Pancreas (tissue), 10 donors: Measurements from ENCODE around the gene CAMKMT. TPM values are rescaled to one million over a fixed set of nuclear protein-coding genes. Genes with fewer than 3 reads are reported as not detected.

Source experiments
- ATAC-seq, 4 donors: fragments of 200-7000 bp; cut with Tn5 transposase; one replicate each; pipeline versions ENCODE4 v1.8.0 to v1.9.1; 2020; ENCODE audit warnings: mild to moderate bottlenecking in 4 of 4, moderate library complexity in 4 of 4
- DNase-seq, 6 donors: peaks; one replicate each; pipeline ENCODE4 v3.0.0-alpha.2; 2020
- FAIRE-seq: peaks from 2 replicates; lab custom pipeline; 2012; peaks lifted over from hg19 to GRCh38; lab: Jason Lieb, UNC
- H3K27ac ChIP-seq, 4 donors: fragments of 200-600 bp; sonication (generic); 1 replicate in 3 of 4; 2 replicates in 1 of 4; pipeline versions ENCODE4 v1.5.0 to v1.8.0; 2020
- H3K27me3 ChIP-seq, 4 donors: fragments of 200-600 bp; one replicate each; pipeline ENCODE4 v1.8.0; 2021
- H3K36me3 ChIP-seq, 3 donors: fragments of 200-600 bp; sonication (generic) in 1 of 3; one replicate each; pipeline versions ENCODE4 v1.5.0 to v1.8.0; 2020 to 2021
- H3K4me1 ChIP-seq, 3 donors: fragments of 200-600 bp; one replicate each; pipeline ENCODE4 v1.8.0; 2021
- H3K4me3 ChIP-seq, 4 donors: fragments of 200-600 bp; sonication (generic) in 2 of 4; one replicate each; pipeline versions ENCODE4 v1.5.0 to v1.8.0; 2020 to 2021
- H3K9me3 ChIP-seq, 4 donors: fragments of 200-600 bp; one replicate each; pipeline ENCODE4 v1.8.0; 2021
- WGBS, 2 donors: extraction: QIAGEN DNeasy Blood & Tissue Kit; methylation state at CpG; one replicate each; pipeline ENCODE4 v1.1.7; 2013; 5-methylcytosine and 5-hydroxymethylcytosine counted together
- intact Hi-C, 3 donors: fragments of 100-400 bp; cut with DNase I; formaldehyde crosslinking; loops; one replicate each; pipeline versions ENCODE4 v1.11.1 to v1.14.2; 2022
- polyA plus RNA-seq, 2 donors: library from polyadenylated mRNA; stranded (reverse); fragments of 200-250 nt; gene quantifications; one replicate each; pipeline ENCODE4 v1.2.3, GENCODE V29; 2013
- total RNA-seq, 6 donors: library from RNA; stranded (reverse); fragmentation: NEBNext Ultra II Directional in 4 of 6; extraction: Animal tissue kit (Norgen Biotek cat#: 25700) in 4 of 6; gene quantifications; one replicate each; pipeline versions ENCODE4 v1.2.1 to v1.2.4, GENCODE V29; 2021 to 2023
- TF ChIP-seq, protein P1 (sequence below), 4 donors: fragments of 200-600 bp; sonication (generic) in 3 of 4; IDR thresholded peaks; one replicate each; pipeline versions ENCODE4 v1.5.0 to v1.8.0; 2021; ENCODE audit warnings: antibody characterized with exemption in 4 of 4
- donor health status: healthy with polysubstance abuse.
- donor health status: DM: no; HTN: no; CAD: no; lungs with moderate emphysema.
- donor health status: DM: no; HTN: no; CAD: no.
- donor health status: control.
- donor health status: control.
- donor health status: Bipolar disorder and iron deficiency.
- donor health status: DM: yes; HTN: yes; CAD: no.
- donor health status: DM: no; HTN: no; CAD: no.
- donor health status: DM: no; HTN: no; CAD: no.
- donor health status: DM: yes; HTN: yes; CAD: no.

CAMKMT gene
- total and polyA plus RNA-seq, 8 donors: 4.6 to 11.9 (median 8.3) TPM

DNA sequence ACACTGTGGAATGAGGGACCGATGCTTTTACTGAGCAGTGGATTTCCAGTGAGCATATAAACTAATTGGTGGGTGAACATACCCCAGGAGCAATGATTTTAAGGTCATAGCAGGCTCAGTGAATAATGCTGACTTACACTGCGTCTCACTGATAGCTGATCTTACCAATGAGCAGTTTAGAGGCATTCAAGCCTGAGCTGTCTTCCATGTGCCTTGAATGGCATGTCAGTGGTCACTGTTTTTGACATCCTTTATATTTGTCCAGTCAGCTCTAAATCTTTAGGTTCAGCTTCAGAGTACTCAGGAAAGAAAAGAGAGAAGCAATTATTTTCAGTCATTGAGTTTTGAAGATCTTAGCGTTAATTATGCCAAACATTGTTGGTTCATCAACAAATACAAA is 88.3 kb downstream of the CAMKMT start:
- no peak for DNase-seq
- TF ChIP-seq, protein P1, sequence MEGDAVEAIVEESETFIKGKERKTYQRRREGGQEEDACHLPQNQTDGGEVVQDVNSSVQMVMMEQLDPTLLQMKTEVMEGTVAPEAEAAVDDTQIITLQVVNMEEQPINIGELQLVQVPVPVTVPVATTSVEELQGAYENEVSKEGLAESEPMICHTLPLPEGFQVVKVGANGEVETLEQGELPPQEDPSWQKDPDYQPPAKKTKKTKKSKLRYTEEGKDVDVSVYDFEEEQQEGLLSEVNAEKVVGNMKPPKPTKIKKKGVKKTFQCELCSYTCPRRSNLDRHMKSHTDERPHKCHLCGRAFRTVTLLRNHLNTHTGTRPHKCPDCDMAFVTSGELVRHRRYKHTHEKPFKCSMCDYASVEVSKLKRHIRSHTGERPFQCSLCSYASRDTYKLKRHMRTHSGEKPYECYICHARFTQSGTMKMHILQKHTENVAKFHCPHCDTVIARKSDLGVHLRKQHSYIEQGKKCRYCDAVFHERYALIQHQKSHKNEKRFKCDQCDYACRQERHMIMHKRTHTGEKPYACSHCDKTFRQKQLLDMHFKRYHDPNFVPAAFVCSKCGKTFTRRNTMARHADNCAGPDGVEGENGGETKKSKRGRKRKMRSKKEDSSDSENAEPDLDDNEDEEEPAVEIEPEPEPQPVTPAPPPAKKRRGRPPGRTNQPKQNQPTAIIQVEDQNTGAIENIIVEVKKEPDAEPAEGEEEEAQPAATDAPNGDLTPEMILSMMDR (IDR thresholded peaks at IDR 0.05): no peak
- intact Hi-C loops: no loop called here
- H3K4me3 ChIP-seq: no peak overlapping the region
- no peak overlapping the region for H3K27ac ChIP-seq
- no peaks in the 10 kb centered on the region for H3K27me3 ChIP-seq
- no peaks in the 10 kb centered on the region for H3K36me3 ChIP-seq
- 91 to 93% methylated on average over 3 of the region's 3 CpGs for whole genome bisulfite sequencing, 2 donors
- no peak for FAIRE-seq
- ATAC-seq: peak in 1 of 4 donors; percentile 20
- H3K4me1 ChIP-seq: peaks cover 5 to 24% (median 18%) of the 10 kb centered on the region in 3 donors
- H3K9me3 ChIP-seq: no peaks in the 10 kb centered on the region

DNA sequence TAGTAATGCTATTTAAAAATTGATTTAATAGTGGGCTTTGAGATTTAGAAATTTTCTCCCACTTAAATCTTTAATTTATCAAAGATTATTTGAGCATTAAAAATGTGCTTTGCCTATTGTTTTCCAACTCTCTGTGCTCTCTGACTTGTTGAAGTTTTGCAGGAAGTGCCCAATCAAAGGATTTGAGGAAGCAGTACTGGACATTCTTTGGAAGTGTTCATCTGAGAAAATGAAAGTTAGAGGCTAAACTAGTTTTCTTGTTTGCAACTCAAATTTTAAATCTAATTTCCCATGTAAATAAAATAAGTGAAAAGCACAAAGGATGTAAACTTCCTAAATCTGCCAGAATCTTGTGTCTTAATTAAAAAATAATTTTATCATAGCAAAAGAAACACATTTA is 89.1 kb downstream of the CAMKMT start:
- FAIRE-seq: no peak
- H3K27me3 ChIP-seq: no peaks in the 10 kb centered on the region

DNA sequence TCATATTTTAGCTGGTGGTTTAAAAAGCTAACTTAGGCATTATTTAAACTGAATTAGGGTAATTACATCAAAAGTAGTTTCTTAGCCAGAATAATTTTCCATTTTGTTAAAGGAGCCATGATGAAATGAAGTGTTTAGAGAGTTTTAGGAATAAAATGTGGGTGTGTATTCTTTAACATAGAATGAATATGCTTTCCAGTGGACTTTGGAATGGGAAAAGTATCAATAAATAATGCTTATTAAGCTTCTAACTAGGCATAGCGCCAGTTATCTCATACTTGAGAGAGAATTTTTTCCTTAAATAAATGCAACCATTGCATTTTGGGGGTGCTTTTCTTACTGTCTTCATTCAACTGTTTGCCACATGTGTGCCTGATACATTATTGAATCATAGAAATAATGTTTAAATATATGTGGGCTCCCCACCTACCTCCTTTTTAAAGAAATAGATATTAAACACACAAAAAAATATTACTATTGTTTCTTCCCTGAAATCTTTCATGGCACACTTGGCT is 90.4 kb downstream of the CAMKMT start:
- no peak for ATAC-seq
- no peak for DNase-seq
- TF ChIP-seq, protein P1 (IDR thresholded peaks at IDR 0.05): no peak
- H3K9me3 ChIP-seq: no peaks in the 10 kb centered on the region
- no peak overlapping the region for H3K27ac ChIP-seq
- H3K36me3 ChIP-seq: no peaks in the 10 kb centered on the region
- 89 to 100% methylated on average over 1 of the region's 1 CpG for WGBS, 2 donors
- peaks cover 0 to 24% (median 18%) of the 10 kb centered on the region in 3 donors for H3K4me1 ChIP-seq
- H3K27me3 ChIP-seq: no peaks in the 10 kb centered on the region
- H3K4me3 ChIP-seq: no peak overlapping the region
- no peak for FAIRE-seq
- intact Hi-C loops: no loop called here

More for the DNA sequence above, 89.1 kb downstream of the CAMKMT start:
- ATAC-seq (peak in 1 of 4 donors; percentile 41), DNase-seq (no peak)
- TF ChIP-seq, protein P1 (IDR thresholded peaks at IDR 0.05): no peak
- Histone ChIP-seq H3K4me3 (no peak overlapping the region), H3K4me1 (peaks cover 5 to 24% (median 18%) of the 10 kb centered on the region in 3 donors), H3K9me3 (no peaks in the 10 kb centered on the region), H3K27ac (no peak overlapping the region), H3K36me3 (no peaks in the 10 kb centered on the region)
- intact Hi-C loops: no loop called here

DNA sequence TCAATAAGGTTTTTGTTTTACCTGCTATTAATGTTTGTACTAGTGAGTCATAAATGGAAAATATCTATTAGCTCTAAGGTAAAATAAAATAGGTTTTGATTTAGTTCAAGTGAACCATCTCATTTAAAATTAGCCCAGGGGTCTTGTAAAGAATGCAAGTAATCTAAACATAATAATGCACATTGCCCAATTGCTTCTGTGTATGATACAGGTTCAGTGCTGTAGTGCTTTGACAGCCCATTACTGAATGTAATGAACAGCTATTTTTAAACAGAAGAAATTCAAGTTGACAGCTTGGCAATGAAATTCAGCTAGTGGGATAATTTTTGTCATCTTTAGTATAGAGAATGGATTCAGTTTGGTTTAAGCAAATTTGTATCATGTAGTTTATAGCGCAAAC is 91.5 kb downstream of the CAMKMT start:
- FAIRE-seq: no peak
- H3K4me1 ChIP-seq: peaks cover 0 to 21% (median 17%) of the 10 kb centered on the region in 3 donors
- intact Hi-C loops: no loop called here
- no peak for DNase-seq
- no peaks in the 10 kb centered on the region for H3K27me3 ChIP-seq
- H3K27ac ChIP-seq: no peak overlapping the region
- H3K36me3 ChIP-seq: no peaks in the 10 kb centered on the region
- no peak overlapping the region for H3K4me3 ChIP-seq
- ATAC-seq: no peak
- TF ChIP-seq, protein P1 (IDR thresholded peaks at IDR 0.05): no peak
- H3K9me3 ChIP-seq: no peaks in the 10 kb centered on the region
- 98 to 99% methylated on average over 1 of the region's 1 CpG for WGBS, 2 donors

DNA sequence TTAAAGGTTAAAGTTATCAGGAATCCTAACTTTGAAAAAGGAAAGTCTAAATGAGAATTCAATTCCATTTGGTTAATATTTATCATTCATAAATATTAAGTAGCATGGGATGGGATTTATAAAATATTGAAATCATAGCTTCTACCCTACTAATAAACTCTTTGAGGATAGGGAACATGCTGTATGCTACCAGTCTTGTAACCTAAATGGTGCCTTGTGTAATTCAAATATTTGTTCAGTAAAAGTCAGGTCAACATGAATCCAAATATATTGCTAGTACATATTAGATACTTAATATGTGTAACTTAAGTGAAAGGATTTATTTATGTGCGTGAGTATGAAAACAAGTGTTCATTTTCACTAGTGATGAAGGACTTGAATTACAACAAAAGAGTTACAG is 94.1 kb downstream of the CAMKMT start:
- Histone ChIP-seq H3K9me3 (no peaks in the 10 kb centered on the region), H3K4me1 (peaks cover 0 to 12% (median 4%) of the 10 kb centered on the region in 3 donors), H3K4me3 (no peak overlapping the region), H3K27me3 (no peaks in the 10 kb centered on the region), H3K36me3 (no peaks in the 10 kb centered on the region), H3K27ac (no peak overlapping the region)
- intact Hi-C loops: no loop called here
- ATAC-seq (no peak), DNase-seq (no peak), FAIRE-seq (no peak)
- WGBS, 2 donors: 57 to 58% methylated on average over 1 of the region's 1 CpG
- TF ChIP-seq, protein P1 (IDR thresholded peaks at IDR 0.05): no peak
